H9 (cell line): ENCODE data around the gene ENO1. TPM values are rescaled to one million over a fixed set of nuclear protein-coding genes. Genes with fewer than 3 reads are reported as not detected.
"Not testable (repeated sequence)": the region's sequence is repeated elsewhere in the genome, so short reads cannot be mapped to it uniquely, and the experiment has no call there.

Experiments used
- DNase-seq: peaks from one replicate; pipeline ENCODE4 v3.0.0-alpha.2; 2017
- H2AFZ ChIP-seq: one replicate; pipeline ENCODE4 v1.6.1; 2013; ENCODE audit warnings: mild to moderate bottlenecking, low read length, control low read depth, moderate library complexity
- H2AK5ac ChIP-seq: 2 replicates; pipeline ENCODE4 v1.6.1; 2013; ENCODE audit warnings: low read length, control low read depth, mixed read lengths; ENCODE audit not compliant: insufficient read length
- H2BK120ac ChIP-seq: one replicate; pipeline ENCODE4 v1.6.1; 2013; ENCODE audit warnings: low read depth, mild to moderate bottlenecking, low read length, control low read depth, inconsistent platforms; ENCODE audit not compliant: poor library complexity, severe bottlenecking
- H2BK12ac ChIP-seq: 2 replicates; pipeline ENCODE4 v1.6.1; 2013; ENCODE audit warnings: low read length, control low read depth, mixed read lengths, low read depth; ENCODE audit not compliant: insufficient read length
- H2BK15ac ChIP-seq: 2 replicates; pipeline ENCODE4 v1.6.1; 2013; ENCODE audit warnings: low read depth, low read length, control low read depth
- H2BK20ac ChIP-seq: one replicate; pipeline ENCODE4 v1.6.1; 2013; ENCODE audit warnings: low read depth, mild to moderate bottlenecking, low read length, control low read depth, inconsistent platforms; ENCODE audit not compliant: poor library complexity, severe bottlenecking
- H2BK5ac ChIP-seq: 2 replicates; pipeline ENCODE4 v1.6.1; 2013; ENCODE audit warnings: low read length, control low read depth, mixed read lengths; ENCODE audit not compliant: insufficient read length
- H3K14ac ChIP-seq: 2 replicates; pipeline ENCODE4 v1.6.1; 2013; ENCODE audit warnings: low read length, control low read depth; ENCODE audit not compliant: insufficient read depth
- H3K18ac ChIP-seq: 2 replicates; pipeline ENCODE4 v1.6.1; 2013; ENCODE audit warnings: low read depth, mild to moderate bottlenecking, mixed read lengths, low read length, control low read depth; ENCODE audit not compliant: insufficient read length
- H3K23ac ChIP-seq: 2 replicates; pipeline ENCODE4 v1.6.1; 2013; ENCODE audit warnings: low read length, control low read depth, mixed read lengths, low read depth; ENCODE audit not compliant: insufficient read length
- H3K23me2 ChIP-seq: 2 replicates; pipeline ENCODE4 v1.6.1; 2013; ENCODE audit warnings: low read depth, mild to moderate bottlenecking, mixed read lengths, low read length, control low read depth; ENCODE audit not compliant: insufficient read length, poor library complexity, severe bottlenecking
- H3K27ac ChIP-seq: 2 replicates; pipeline ENCODE4 v1.5.1; 2013; ENCODE audit warnings: low read length, control low read depth, mixed read lengths, low read depth; ENCODE audit not compliant: insufficient read length
- H3K27me3 ChIP-seq: 2 replicates; pipeline ENCODE4 v1.6.1; 2013; ENCODE audit warnings: low read length, control low read depth, inconsistent platforms; ENCODE audit not compliant: insufficient read depth
- H3K4ac ChIP-seq: 2 replicates; pipeline ENCODE4 v1.6.1; 2013; ENCODE audit warnings: low read depth, mild to moderate bottlenecking, control low read depth, inconsistent platforms, low read length, moderate library complexity
- H3K4me1 ChIP-seq: 2 replicates; pipeline ENCODE4 v1.6.1; 2013; ENCODE audit warnings: low read length, control low read depth, inconsistent platforms; ENCODE audit not compliant: insufficient read depth
- H3K4me2 ChIP-seq: 2 replicates; pipeline ENCODE4 v1.6.1; 2013; ENCODE audit warnings: low read length, control low read depth, mixed read lengths; ENCODE audit not compliant: insufficient read length, insufficient read depth
- H3K56ac ChIP-seq: 2 replicates; pipeline ENCODE4 v1.6.1; 2013; ENCODE audit warnings: low read depth, mild to moderate bottlenecking, mixed read lengths, low read length, control low read depth; ENCODE audit not compliant: insufficient read length
- H3K79me1 ChIP-seq: 2 replicates; pipeline ENCODE4 v1.6.1; 2013; ENCODE audit warnings: low read depth, mild to moderate bottlenecking, moderate library complexity, low read length, control low read depth, inconsistent platforms; ENCODE audit not compliant: insufficient read depth, poor library complexity, severe bottlenecking
- H3K79me2 ChIP-seq: 2 replicates; pipeline ENCODE4 v1.6.1; 2013; ENCODE audit warnings: low read length, control low read depth, inconsistent platforms; ENCODE audit not compliant: insufficient read depth
- H3K9ac ChIP-seq: 2 replicates; pipeline ENCODE4 v1.6.1; 2013; ENCODE audit warnings: low read length, control low read depth, mixed read lengths; ENCODE audit not compliant: insufficient read length; ENCODE audit errors: extremely low read depth
- H3K9me3 ChIP-seq: one replicate; pipeline ENCODE4 v1.6.1; 2013; ENCODE audit warnings: low read depth, low read length, inconsistent platforms; ENCODE audit not compliant: control insufficient read depth
- H3T11ph ChIP-seq: one replicate; pipeline ENCODE4 v1.6.1; 2013; ENCODE audit warnings: mild to moderate bottlenecking, low read length, control low read depth, inconsistent platforms
- H4K20me1 ChIP-seq: one replicate; pipeline ENCODE4 v1.6.1; 2013; ENCODE audit not compliant: control insufficient read depth, insufficient read length, insufficient read depth
- H4K5ac ChIP-seq: 2 replicates; pipeline ENCODE4 v1.6.1; 2013; ENCODE audit warnings: low read depth, mild to moderate bottlenecking, mixed read lengths, low read length, control low read depth; ENCODE audit not compliant: insufficient read length
- H4K8ac ChIP-seq: replicated peaks from 2 replicates; pipeline ENCODE4 v1.6.1; 2013; ENCODE audit warnings: low read length, control low read depth, mixed read lengths, low read depth; ENCODE audit not compliant: insufficient read length
- H4K91ac ChIP-seq: 2 replicates; pipeline ENCODE4 v1.6.1; 2013; ENCODE audit warnings: low read depth, mild to moderate bottlenecking, moderate library complexity, mixed read lengths, low read length, control low read depth; ENCODE audit not compliant: insufficient read length
- H3K27ac Mint-ChIP-seq, 3 experiments: 2 replicates in 2 of 3; 3 replicates in 1 of 3; pipeline ENCODE4 v1.8.0; 2020 to 2021; ENCODE audit warnings: mixed read lengths in 3 of 3, mild to moderate bottlenecking in 1 of 3, moderate library complexity in 1 of 3
- H3K27me3 Mint-ChIP-seq: 2 replicates; pipeline ENCODE4 v1.8.0; 2021; ENCODE audit warnings: low read depth, mild to moderate bottlenecking, moderate library complexity, mixed read lengths
- H3K36me3 Mint-ChIP-seq, 3 experiments: 2 replicates in 2 of 3; 3 replicates in 1 of 3; pipeline ENCODE4 v1.8.0; 2020 to 2021; ENCODE audit warnings: low read depth in 3 of 3, mixed read lengths in 3 of 3; ENCODE audit not compliant: insufficient read depth in 1 of 3
- H3K4me1 Mint-ChIP-seq, 2 experiments: 2 replicates each; pipeline ENCODE4 v1.8.0; 2020; ENCODE audit warnings: mixed read lengths in 2 of 2
- H3K4me3 Mint-ChIP-seq, 2 experiments: 2 replicates in 1 of 2; 3 replicates in 1 of 2; pipeline ENCODE4 v1.8.0; 2020 to 2021; ENCODE audit warnings: mild to moderate bottlenecking in 2 of 2, mixed read lengths in 2 of 2, moderate library complexity in 1 of 2
- H3K9me3 Mint-ChIP-seq, 2 experiments: 2 replicates in 1 of 2; 3 replicates in 1 of 2; pipeline ENCODE4 v1.8.0; 2020; ENCODE audit warnings: mild to moderate bottlenecking in 2 of 2, mixed read lengths in 2 of 2, moderate library complexity in 1 of 2
- WGBS: extraction: QIAGEN DNeasy Blood & Tissue Kit; methylation state at CpG from one replicate; pipeline ENCODE4 v1.1.7; 2013; ENCODE audit warnings: missing lambda C conversion rate, low lambda C conversion rate, mixed read lengths; ENCODE audit not compliant: insufficient read length; ENCODE audit errors: extremely low coverage; 5-methylcytosine and 5-hydroxymethylcytosine counted together
- total RNA-seq: library from RNA; stranded (reverse); gene quantifications from 2 replicates; pipeline ENCODE4 v1.2.1, GENCODE V29; 2021

ENO1 gene
- total RNA-seq, 1 experiment from 2014 or later = 1,781 TPM

DNA sequence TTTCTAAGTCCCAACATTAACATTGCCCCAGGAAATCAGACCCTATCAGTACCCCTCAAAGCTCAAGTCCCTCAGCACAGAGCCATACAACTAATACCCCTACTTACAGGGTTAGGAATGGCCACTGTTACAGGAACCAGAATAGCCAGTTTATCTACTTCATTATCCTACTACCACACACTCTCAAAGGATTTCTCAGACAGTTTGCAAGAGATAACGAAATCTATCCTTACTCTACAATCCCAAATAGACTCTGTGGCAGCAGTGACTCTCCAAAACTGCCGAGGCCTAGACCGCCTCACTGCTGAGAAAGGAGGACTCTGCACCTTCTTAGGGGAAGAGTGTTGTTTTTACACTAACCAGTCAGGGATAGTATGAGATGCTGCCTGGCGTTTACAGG lies 19.0 kb upstream of the ENO1 start:
- not testable (repeated sequence) for H3K27ac Mint-ChIP-seq, H3K79me2 ChIP-seq, H3K56ac ChIP-seq

DNA sequence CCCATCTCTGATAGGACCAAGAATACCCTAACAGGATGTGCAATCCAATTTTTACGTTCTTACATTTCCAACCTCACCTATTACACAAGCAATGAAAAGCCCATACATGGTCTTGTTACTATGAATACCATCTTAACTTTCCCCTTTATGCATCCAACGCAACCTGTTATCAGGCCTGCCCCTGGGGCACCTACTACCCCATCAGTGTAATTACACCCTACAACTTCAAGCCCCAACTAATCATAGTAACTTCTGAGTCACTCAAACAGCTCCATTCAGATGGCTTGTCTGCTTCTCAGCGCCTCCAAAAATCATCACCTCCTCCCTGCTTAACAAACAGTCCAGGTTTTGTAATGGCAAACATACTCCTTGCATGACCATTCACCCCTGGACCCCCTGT lies 18.3 kb upstream of the ENO1 start:
- H4K20me1 ChIP-seq, H3K23me2 ChIP-seq, H2BK12ac ChIP-seq, H2AK5ac ChIP-seq, H3K27me3 Mint-ChIP-seq, H2BK20ac ChIP-seq, H3K79me1 ChIP-seq, H3K4me1 ChIP-seq, H3K14ac ChIP-seq, H2AFZ ChIP-seq, H3K9ac ChIP-seq, H3K56ac ChIP-seq, H3K9me3 ChIP-seq, H3K4ac ChIP-seq, DNase-seq, H3K36me3 Mint-ChIP-seq, H3T11ph ChIP-seq, H3K27ac ChIP-seq, H2BK120ac ChIP-seq, H4K8ac ChIP-seq, H3K18ac ChIP-seq, H2BK5ac ChIP-seq, H3K27me3 ChIP-seq, H3K27ac Mint-ChIP-seq, H4K91ac ChIP-seq, H3K79me2 ChIP-seq, H3K4me1 Mint-ChIP-seq, H4K5ac ChIP-seq, H3K4me3 Mint-ChIP-seq, H3K4me2 ChIP-seq, H2BK15ac ChIP-seq, H3K23ac ChIP-seq, H3K9me3 Mint-ChIP-seq: not testable (repeated sequence)
- WGBS = no CpG with 5 or more reads among the region's 3 CpGs

More for the DNA sequence above, 19.0 kb upstream of the ENO1 start:
- H4K20me1 ChIP-seq, H3K4me1 ChIP-seq, H3K14ac ChIP-seq, H4K5ac ChIP-seq, H2AK5ac ChIP-seq, H3K4me3 Mint-ChIP-seq, H2BK20ac ChIP-seq, H3K4me2 ChIP-seq, H3T11ph ChIP-seq, H3K9ac ChIP-seq, H4K8ac ChIP-seq, H3K79me1 ChIP-seq, DNase-seq, H3K23me2 ChIP-seq, H3K27me3 ChIP-seq, H2AFZ ChIP-seq, H2BK120ac ChIP-seq, H2BK12ac ChIP-seq, H3K9me3 Mint-ChIP-seq, H3K23ac ChIP-seq, H3K9me3 ChIP-seq, H2BK15ac ChIP-seq, H3K36me3 Mint-ChIP-seq, H3K27ac ChIP-seq, H2BK5ac ChIP-seq, H3K18ac ChIP-seq, H3K4me1 Mint-ChIP-seq, H4K91ac ChIP-seq, H3K27me3 Mint-ChIP-seq, H3K4ac ChIP-seq: not testable (repeated sequence)
- WGBS = no CpG with 5 or more reads among the region's 4 CpGs
